HT1080 (cell line): ENCODE results near the gene RPL22L1. TPM values are rescaled to one million over a fixed set of nuclear protein-coding genes. Genes with fewer than 3 reads are reported as not detected.
"Not testable (repeated sequence)": the region's sequence is repeated elsewhere in the genome, so short reads cannot be mapped to it uniquely, and the experiment has no call there.

ENCODE experiments used
- DNase-seq: peaks from one replicate; pipeline ENCODE4 v3.0.0-alpha.2; 2015; ENCODE audit warnings: low read depth
- polyA plus RNA-seq, 2 experiments: library from polyadenylated mRNA; depleted of rRNA; stranded (reverse); fragments of >200 nt; gene quantifications; 2 replicates each; pipeline ENCODE4 v1.2.3, GENCODE V29; 2015
- total RNA-seq: library from RNA; depleted of rRNA; stranded (reverse); fragments of >200 nt; shearing (Covaris generic); gene quantifications from 2 replicates; pipeline ENCODE4 v1.2.3, GENCODE V29; 2014; rRNA removed

RPL22L1 gene
- total RNA-seq = 337 and 467 TPM in 2 replicates
- polyA plus RNA-seq (2015; cell fraction: cytosol; rRNA removed) = 1,775 and 1,800 TPM in 2 replicates
- 643 and 722 TPM in 2 replicates for polyA plus RNA-seq (2015; cell fraction: nucleus; rRNA removed)

GRCh38 chr3:170869645-170870593 is at the start of gene RPL22L1:
Gene RPL22L1 (minus strand): TSS chr3:170870195. CDS start chr3:170870167, 28 bp downstream.
- peak; percentile 98 for DNase-seq

DNA sequence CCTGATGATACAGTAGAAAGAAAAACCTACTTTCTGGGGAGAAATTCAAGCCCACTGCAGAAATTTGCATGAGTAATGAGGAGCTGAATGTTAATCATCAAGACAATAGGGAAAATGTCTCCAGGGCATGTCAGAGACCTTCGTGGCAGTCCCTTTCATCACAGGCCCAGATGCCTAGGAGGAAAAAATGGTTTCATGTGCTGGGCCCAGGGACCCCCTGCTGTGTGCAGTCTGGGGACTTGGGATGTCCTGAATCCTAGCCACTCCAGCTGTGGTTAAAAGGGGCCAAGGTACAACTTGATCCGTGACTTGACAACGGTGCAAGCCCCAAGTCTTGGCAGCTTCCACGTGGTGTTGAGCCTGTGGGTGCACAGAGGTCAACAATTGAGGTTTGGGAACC is 48.7 kb upstream of the RPL22L1 start:
- DNase-seq = no peak

GRCh38 chr3:170914690-170915089 is 44.7 kb upstream of the RPL22L1 start:
- DNase-seq = no peak

DNA sequence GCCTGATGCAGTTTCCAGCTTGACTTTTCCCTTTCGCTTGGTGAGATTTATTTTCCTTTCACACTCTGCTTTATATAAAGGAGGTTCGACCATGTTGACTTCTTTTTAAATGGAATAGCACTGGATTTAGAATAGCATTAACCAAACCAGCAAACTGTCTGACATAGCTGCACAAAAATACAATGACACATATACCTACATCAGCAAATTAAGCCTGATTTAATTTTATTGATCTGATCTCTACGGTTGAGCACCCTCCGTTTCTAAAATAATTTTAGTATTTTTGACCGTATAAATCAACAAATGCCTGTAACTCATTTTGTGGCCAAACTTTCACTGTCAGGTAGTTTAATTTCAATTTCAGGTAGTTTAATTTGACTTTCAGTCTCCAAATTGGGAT is 44.2 kb upstream of the RPL22L1 start:
- DNase-seq = no peak

- DNase-seq = no peak
Observed at GRCh38 chr3:170911051-170911450, 41.1 kb upstream of the RPL22L1 start.

DNA sequence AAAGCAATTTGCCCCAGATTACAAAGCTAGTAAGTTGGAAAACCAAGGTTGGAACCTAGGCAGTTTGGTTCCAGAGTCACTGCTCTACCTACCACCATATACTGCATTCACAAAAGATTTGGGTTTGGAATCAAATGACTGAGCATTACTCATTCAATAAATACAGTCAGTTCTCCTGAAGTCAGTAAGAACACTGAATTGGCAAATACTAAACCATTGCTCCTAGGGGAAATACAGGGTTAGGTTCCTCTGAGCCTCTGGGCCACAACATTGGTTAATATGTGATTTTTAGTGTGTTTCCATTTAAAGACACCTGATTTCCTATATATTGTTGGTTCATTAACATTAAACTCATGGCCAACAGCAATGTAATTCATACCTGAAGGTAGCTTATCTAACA is 40.5 kb upstream of the RPL22L1 start:
- peak; percentile 68 for DNase-seq

- peak; percentile 97 for DNase-seq
Observed at GRCh38 chr3:170909129-170909903, 39.3 kb upstream of the RPL22L1 start.

GRCh38 chr3:170908235-170909116 is 38.5 kb upstream of the RPL22L1 start, which contains the start of gene EIF5A2:
Gene EIF5A2 (minus strand): TSS chr3:170908637. CDS start chr3:170907806, 831 bp downstream.
- peak; percentile 98 for DNase-seq

GRCh38 chr3:170907637-170908234 is 37.7 kb upstream of the RPL22L1 start:
- DNase-seq = peak; percentile 40

DNA sequence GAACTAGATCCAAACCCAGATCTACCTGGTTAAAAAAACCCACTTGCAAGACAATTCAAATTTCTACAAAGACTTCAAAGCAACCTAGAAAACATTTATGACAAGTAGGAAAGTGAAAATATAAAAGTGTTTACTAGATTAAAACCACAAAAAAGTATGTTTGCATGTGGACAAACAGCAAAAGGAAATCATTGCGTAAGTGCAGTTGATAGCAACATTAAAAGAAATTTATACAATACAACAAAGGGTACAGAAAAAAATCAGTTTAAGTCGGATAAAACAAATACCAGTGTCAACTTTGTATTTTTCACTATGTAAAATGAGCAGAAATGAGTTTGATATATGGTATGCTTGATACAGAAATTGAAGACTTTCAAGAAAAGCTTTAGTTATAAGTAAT is 35.9 kb upstream of the RPL22L1 start:
- no peak for DNase-seq

DNA sequence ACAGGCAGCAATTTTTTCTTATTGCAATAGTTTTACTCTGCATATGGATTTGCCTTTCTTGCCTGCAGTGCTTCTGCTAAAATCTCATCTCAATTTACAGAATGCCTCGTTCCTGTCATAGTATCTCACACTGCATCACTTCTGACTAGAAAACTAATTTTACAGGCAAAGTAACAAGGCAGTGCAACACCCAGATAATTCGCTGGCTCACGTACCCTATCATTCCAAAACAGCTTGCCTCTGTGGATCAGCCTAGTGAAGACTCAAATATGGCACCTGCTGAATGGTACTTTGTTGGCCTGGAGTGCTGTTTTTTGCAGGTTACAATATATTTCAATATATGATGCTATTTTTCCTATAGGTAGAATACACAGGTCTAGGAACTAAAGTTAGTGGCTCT is 33.1 kb upstream of the RPL22L1 start:
- no peak for DNase-seq

DNA sequence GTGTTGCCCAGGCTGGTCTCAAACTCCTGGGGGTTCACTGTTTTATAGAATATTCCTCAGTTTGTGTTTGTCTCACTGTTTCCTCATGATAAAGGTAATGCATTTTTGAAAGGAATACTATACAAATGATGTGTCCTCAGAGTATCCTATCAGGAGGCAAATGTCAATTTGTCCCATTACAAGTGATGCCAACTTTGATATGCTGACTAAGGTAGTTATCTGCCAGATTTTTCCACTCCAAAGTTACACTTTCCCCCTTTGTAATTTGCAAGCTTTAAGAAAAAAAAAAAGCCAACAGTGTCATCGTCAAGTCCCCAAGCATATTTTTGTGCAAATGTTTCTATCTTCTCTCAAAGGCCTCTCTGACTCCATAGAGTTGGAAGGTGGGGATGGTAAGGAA is 29.5 kb upstream of the RPL22L1 start:
- DNase-seq = no peak

DNA sequence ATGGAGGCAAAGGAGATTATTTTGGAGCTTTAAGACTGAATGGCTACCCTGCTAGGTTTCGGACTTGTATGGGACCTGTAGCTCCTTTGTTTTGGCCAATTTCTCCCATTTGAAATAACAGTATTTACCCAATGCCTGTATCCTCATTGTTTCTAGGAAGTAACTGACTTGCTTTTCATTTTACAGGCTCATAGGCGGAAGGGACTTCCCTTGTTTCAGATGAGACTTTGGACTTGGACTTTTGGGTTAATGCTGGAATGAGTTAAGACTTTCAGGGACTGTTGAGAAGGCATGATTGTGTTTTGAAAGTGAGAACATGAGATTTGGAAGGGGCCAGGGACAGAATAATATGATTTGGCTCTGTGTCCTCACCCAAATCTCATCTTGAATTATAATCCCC is 28.0 kb upstream of the RPL22L1 start:
- no peak for DNase-seq

- DNase-seq = not testable (repeated sequence)
Observed at GRCh38 chr3:170897199-170897598, 27.2 kb upstream of the RPL22L1 start.

DNA sequence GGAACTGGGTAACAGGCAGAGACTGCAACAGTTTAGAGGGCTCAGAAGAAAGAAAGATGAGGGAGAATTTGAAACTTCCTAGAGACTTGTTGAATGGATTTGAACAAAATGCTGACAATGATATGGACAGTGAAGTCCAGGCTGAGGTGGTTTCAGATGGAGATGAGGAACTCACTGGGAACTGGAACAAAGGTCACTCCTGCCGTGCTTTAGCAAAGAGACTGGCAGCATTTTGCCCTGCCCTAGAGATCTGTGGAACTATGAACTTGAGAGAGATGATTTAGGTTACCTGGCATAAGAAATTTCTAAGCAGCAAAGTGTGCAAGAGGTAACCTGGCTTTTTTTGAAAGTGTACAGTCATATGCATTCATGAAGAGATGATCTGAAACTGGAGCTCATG is 26.8 kb upstream of the RPL22L1 start:
- no peak for DNase-seq

- DNase-seq = not testable (repeated sequence)
Observed at GRCh38 chr3:170896333-170896732, 26.3 kb upstream of the RPL22L1 start.

GRCh38 chr3:170893895-170894294 is 23.9 kb upstream of the RPL22L1 start:
- no peak for DNase-seq

DNA sequence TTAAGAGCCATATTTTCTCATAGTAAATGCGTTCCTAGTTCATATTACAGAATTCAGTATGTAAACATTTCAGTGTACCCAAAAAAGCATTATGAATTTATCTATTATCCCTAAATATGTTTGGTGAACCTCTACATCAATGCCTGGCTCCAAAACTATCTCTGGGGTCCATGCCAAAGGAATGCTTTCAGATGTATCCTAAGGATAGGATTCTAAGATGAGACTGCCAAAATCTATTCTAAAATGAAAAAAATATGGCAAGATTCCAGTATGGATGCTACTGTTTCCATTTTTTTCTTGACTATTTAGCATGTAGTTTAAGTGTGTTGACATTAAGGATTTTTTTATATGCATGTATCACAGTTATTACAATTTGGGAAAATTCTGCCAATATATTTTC is 19.6 kb upstream of the RPL22L1 start:
- no peak for DNase-seq

GRCh38 chr3:170889132-170889531 is 19.1 kb upstream of the RPL22L1 start:
- DNase-seq = no peak
